A549 treated with AZD9567 at 1 μM for 4 hours (cell line): ENCODE measurements around the gene C6orf163. TPM values are rescaled to one million over a fixed set of nuclear protein-coding genes. Genes with fewer than 3 reads are reported as not detected.

Experiments used
- total RNA-seq: library from RNA; stranded (reverse); fragments of 200-300 nt; extraction: Qiagen RNA extraction; gene quantifications from 5 replicates; pipeline ENCODE4 v1.2.3, GENCODE V29; 2022; ENCODE audit not compliant: insufficient read depth

C6orf163 gene
- total RNA-seq: 0.07 to 0.34 TPM (median 0.33 TPM) in 3 of 5 replicates, not detected in the others

DNA sequence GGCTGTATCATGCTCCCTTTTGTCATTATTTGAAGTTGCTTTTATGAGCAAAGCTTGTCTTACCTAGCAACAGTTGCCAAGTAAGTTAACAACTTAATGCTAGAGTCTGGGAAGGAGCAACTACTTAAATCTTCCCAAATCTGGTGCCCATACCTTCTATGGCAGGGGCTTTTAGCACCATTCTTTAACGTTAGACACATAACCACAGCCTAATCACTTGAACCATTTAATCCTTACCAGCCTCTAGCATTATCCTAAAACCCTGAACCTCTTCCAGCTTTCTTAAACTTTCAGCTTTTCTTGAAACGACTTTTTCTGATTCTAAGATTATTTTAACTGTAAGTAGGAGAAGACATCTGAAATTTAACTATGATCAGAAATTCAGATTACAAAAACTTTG lies at the start of gene C6orf163:
TSS of gene C6orf163 (plus strand) at position 83 of the 400 bp plus-strand sequence. CDS start at position 370, 287 bp downstream.

DNA sequence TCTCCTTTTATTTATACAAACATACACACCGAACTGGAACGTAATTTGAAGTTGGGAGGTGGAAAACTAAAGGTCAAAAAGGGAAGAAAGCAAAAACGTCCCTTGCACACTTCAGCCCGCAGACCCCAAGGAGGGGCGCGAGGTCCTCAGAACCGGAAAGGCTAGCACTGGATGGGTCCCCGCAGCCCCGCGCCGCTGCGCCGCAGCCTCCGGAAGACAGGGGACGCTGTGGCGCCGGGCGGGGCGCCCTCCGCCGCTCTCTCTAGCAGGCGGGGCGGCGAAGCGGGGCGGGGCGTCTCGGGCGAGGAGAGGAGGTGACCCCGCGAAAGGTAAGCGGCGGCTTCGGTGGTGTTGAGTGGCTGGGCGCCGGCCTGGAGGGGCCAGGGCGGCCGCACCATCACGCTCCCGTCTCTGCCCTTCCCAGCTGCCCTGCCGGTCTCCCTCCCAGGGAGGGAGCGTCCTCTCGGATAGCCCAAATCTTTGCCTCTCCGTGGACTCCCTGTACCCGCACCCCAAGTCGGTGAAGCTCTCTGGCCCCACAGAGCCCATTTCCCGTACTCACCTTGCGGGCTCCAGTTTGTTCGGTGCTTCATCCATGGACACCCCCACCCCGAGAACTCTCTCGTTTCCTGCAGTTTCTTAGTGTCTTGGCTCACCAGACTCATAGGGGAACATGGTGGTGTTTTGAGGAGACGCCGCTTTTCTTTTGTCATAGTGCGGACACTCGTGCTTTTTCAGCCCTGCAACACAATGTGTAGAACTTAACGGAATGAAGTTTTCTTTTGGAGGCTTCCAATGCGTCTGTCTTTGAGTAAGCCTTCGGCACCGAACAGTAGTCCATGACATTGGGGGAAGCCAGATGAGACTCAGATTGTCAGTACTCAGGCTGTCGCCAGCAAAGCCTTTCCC lies 22.1 kb upstream of the C6orf163 start, which contains the start of gene SMIM8:
TSS of gene SMIM8 (plus strand) at position 285 of the 909 bp plus-strand sequence. CDS start 14,444 bp downstream, outside the sequence.

DNA sequence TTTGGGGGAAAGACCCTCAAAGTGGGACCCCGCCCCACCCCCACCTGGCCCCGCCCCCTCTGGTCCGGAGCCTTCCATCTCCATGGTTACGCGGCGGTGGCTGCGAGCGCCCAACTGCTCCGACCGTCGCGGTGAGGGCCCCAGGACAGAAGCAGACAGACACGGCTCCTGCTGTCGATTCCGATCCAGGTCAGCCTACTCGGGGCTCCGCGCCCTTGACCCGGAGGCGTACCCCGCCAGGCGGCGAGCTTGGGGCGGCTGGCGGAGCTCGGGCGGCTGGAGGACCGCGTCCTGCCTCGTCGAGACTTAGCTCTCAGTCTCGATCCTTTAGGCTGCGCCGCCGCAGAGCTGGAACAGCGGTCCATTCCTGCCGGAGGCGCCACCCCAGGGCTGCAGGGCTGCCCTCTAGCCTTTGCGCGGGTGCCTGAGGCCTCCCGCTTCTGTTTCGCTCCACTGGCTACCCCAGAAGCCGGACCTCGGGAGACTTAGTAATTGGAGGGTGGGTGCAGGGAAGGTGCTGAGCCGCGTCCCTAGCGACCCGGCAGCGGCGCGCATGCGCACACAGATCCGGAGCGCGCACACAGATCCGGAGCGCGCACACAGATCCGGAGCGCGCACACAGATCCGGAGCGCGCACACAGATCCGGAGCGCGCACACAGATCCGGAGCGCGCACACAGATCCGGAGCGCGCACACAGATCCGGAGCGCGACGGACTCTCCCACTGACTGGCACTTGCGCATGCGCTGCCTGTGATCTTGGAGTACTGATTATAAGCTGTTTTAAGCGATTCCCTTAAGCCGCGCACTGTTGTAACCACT lies 63.5 kb downstream of the C6orf163 start, which contains the start of gene CFAP206:
TSS of gene CFAP206 (plus strand) at position 72 of the 820 bp plus-strand sequence. CDS start 1,868 bp downstream, outside the sequence.

Other genes with a start within 250 kb of the C6orf163 start
- gene CGA, start 249.7 kb upstream of the C6orf163 start, total RNA-seq: 0.14 to 0.35 TPM (median 0.24 TPM) in 4 of 5 replicates, not detected in the other
- 2.4 to 8.2 TPM (median 3.0 TPM) in 5 replicates for gene ZNF292, start 189.2 kb upstream of the C6orf163 start, total RNA-seq
- 2.8 to 7.6 TPM (median 3.6 TPM) in 5 replicates for gene SMIM8, start 22.2 kb upstream of the C6orf163 start, total RNA-seq
- not detected in 5 replicates for gene GJB7, start 15.5 kb upstream of the C6orf163 start, total RNA-seq
- 0.50 to 0.60 TPM (median 0.52 TPM) in 4 of 5 replicates, not detected in the other for gene CFAP206, start 63.2 kb downstream of the C6orf163 start, total RNA-seq
- 7.3 to 10.0 TPM (median 9.1 TPM) in 5 replicates for gene SLC35A1, start 128.2 kb downstream of the C6orf163 start, total RNA-seq
- 19.8 to 23.1 TPM (median 20.9 TPM) in 5 replicates for gene RARS2, start 245.2 kb downstream of the C6orf163 start, total RNA-seq
- gene ORC3, start 245.3 kb downstream of the C6orf163 start, total RNA-seq: 16.1 to 18.0 TPM (median 16.9 TPM) in 5 replicates